Endothelial cell (in vitro differentiated cells): ENCODE data around the gene XRCC5. TPM values are rescaled to one million over a fixed set of nuclear protein-coding genes. Genes with fewer than 3 reads are reported as not detected.

Experiments
- DNase-seq: peaks from one replicate; pipeline ENCODE4 v3.0.0; 2021; ENCODE audit warnings: low spot score
- H3K27ac Mint-ChIP-seq: one replicate; pipeline ENCODE4 v1.8.0; 2021; ENCODE audit warnings: mixed read lengths, inconsistent platforms; ENCODE audit not compliant: unreplicated experiment
- H3K27me3 Mint-ChIP-seq: one replicate; pipeline ENCODE4 v1.8.0; 2021; ENCODE audit warnings: mild to moderate bottlenecking, moderate library complexity, mixed read lengths, inconsistent platforms; ENCODE audit not compliant: unreplicated experiment
- H3K36me3 Mint-ChIP-seq: one replicate; pipeline ENCODE4 v1.8.0; 2021; ENCODE audit warnings: mild to moderate bottlenecking, low read depth, mixed read lengths, inconsistent platforms; ENCODE audit not compliant: unreplicated experiment
- H3K4me1 Mint-ChIP-seq: one replicate; pipeline ENCODE4 v1.8.0; 2021; ENCODE audit warnings: mild to moderate bottlenecking, mixed read lengths, inconsistent platforms; ENCODE audit not compliant: unreplicated experiment
- H3K4me3 Mint-ChIP-seq: one replicate; pipeline ENCODE4 v1.8.0; 2021; ENCODE audit warnings: mild to moderate bottlenecking, mixed read lengths, inconsistent platforms; ENCODE audit not compliant: unreplicated experiment
- H3K9me3 Mint-ChIP-seq: one replicate; pipeline ENCODE4 v1.8.0; 2021; ENCODE audit warnings: mixed read lengths, inconsistent platforms; ENCODE audit not compliant: unreplicated experiment
- total RNA-seq: library from RNA; stranded (reverse); fragmentation: NEBNext Ultra II Directional; extraction: Animal tissue kit (Norgen Biotek cat#: 25700); gene quantifications from one replicate; pipeline ENCODE4 v1.2.1, GENCODE V29; 2021; ENCODE audit not compliant: unreplicated experiment
- TF ChIP-seq, protein P1 (sequence below): fragments of 200-600 bp; sonication (generic); IDR thresholded peaks from one replicate; pipeline ENCODE4 v1.5.0; 2021; ENCODE audit warnings: antibody characterized with exemption; ENCODE audit not compliant: unreplicated experiment

Gene XRCC5
- total RNA-seq, 1 donor from 2014 or later = 365 TPM

DNA sequence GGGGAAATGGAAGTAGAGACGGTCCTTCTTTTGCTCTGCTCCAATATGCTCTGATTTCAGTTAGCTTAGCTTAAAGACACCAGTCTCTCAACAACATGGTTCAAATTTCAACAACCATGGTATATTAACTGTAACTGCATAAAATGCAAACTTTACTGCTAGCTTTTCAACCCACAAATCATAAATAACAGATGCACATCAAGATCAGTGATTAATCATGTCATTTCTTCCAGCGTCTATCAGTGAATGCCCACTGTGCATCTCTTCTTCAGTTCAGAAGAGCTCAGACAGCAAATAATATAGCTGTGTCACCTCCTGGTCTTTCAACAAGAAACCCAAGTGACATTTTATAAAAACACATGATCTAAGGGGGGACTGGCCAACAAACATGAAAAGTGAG, 40.1 kb upstream of the XRCC5 start:
- Mint-ChIP-seq H3K9me3 (no peaks in the 10 kb centered on the region), H3K4me1 (no peaks in the 10 kb centered on the region), H3K4me3 (no peak overlapping the region), H3K36me3 (no peaks in the 10 kb centered on the region), H3K27ac (no peak overlapping the region), H3K27me3 (no peaks in the 10 kb centered on the region)
- no peak for DNase-seq
- TF ChIP-seq, protein P1, sequence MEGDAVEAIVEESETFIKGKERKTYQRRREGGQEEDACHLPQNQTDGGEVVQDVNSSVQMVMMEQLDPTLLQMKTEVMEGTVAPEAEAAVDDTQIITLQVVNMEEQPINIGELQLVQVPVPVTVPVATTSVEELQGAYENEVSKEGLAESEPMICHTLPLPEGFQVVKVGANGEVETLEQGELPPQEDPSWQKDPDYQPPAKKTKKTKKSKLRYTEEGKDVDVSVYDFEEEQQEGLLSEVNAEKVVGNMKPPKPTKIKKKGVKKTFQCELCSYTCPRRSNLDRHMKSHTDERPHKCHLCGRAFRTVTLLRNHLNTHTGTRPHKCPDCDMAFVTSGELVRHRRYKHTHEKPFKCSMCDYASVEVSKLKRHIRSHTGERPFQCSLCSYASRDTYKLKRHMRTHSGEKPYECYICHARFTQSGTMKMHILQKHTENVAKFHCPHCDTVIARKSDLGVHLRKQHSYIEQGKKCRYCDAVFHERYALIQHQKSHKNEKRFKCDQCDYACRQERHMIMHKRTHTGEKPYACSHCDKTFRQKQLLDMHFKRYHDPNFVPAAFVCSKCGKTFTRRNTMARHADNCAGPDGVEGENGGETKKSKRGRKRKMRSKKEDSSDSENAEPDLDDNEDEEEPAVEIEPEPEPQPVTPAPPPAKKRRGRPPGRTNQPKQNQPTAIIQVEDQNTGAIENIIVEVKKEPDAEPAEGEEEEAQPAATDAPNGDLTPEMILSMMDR = no peak

DNA sequence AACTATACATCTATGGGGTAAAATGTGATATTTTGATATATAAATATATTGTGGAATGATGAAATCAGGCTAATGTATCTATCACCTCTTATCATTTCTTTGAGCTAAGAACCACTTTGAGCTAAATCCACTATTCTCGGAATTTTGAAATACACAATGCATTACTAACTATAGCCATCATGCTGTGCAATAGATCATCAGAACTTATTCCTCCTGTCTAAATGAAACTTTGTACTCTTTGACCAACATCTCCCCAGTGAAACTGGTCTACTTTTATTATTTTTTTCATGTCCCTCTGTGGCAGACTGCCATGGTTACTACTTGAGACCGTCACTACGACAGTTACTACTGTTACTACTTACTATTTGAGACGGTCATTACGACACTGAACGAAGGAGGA, 39.0 kb upstream of the XRCC5 start:
- no peaks in the 10 kb centered on the region for H3K36me3 Mint-ChIP-seq
- H3K27me3 Mint-ChIP-seq = no peaks in the 10 kb centered on the region
- no peak overlapping the region for H3K4me3 Mint-ChIP-seq
- TF ChIP-seq, protein P1 = no peak
- H3K4me1 Mint-ChIP-seq = no peaks in the 10 kb centered on the region
- no peak overlapping the region for H3K27ac Mint-ChIP-seq
- DNase-seq = no peak
- H3K9me3 Mint-ChIP-seq = no peaks in the 10 kb centered on the region

DNA sequence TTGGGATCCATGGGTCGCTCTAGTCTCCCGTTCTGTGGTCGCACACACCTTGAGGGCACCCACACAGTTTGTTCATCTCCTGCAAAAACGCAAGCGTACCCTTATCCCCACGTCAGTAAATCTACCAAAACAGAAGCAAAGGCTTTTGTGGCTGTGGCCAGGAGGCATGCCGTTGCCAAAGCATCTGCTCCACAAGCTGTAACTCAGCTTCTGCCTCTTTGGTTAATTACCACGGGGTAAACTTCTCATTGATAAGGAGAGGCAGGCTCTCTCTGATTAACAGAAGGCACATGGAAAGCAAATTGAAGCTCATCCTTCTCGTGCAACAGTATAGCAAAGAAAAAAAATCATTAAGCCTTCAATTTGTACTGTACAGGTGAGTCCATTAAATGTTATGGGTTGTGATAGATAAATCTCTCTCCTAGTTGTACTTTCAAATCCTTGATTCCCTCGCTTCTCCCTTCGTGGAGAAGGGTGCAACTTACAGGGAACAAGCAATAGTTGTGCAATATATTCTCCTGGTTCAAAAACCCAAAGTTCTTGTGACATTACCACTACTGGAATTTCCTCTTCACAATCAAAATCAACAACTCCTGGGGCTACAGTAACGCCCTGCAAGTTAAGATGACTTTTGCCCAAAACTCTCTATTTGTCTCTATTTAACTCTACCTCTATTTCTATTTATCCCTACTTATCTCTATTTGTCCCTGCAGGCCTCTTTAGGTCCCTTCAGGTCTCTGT, 37.9 kb upstream of the XRCC5 start:
- Mint-ChIP-seq H3K27me3 (no peaks in the 10 kb centered on the region), H3K27ac (no peak overlapping the region), H3K4me3 (no peak overlapping the region), H3K4me1 (peaks cover 8% of the 10 kb centered on the region), H3K36me3 (no peaks in the 10 kb centered on the region), H3K9me3 (no peaks in the 10 kb centered on the region)
- DNase-seq = no peak
- TF ChIP-seq, protein P1 = no peak

DNA sequence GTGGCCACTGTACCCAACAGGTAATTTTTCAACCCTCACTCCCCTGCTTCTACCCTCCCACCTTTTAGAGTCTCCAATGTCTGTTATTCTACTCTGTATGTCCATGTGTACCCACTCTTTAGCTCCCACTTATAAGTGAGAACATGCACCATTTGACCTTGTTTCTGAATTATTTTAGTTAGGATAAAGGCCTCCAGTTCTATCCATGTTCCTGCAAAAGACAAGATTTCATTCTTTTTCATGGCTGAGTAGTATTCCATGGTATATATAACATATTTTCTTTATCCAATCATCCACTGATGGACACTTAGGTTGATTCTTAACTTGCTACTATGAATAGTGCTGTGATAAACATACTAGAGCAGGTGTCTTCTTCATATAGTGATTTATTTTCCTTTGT, 36.7 kb upstream of the XRCC5 start:
- Mint-ChIP-seq H3K4me1 (peaks cover 9% of the 10 kb centered on the region), H3K9me3 (no peaks in the 10 kb centered on the region), H3K27me3 (no peaks in the 10 kb centered on the region), H3K4me3 (no peak overlapping the region), H3K36me3 (no peaks in the 10 kb centered on the region), H3K27ac (no peak overlapping the region)
- TF ChIP-seq, protein P1 = no peak
- DNase-seq = no peak

DNA sequence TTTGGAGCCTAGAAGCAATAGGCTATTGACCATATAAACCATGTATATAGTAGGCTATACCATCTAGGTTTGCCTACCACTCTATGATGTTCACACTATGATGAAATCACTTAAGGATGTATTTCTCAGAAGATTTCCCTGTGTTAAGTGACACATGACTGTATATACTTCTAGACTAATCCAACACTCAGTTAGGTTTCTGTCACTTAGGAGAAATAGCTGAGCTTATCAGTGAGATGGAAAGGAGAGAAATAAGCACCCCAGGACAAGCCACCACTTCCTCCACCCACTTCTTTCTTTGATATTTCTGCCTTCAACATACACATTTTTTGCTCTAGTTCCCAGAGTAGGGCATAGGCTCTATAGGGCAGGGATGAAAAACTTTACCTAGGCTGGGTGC, 35.4 kb upstream of the XRCC5 start:
- TF ChIP-seq, protein P1 = no peak
- H3K4me1 Mint-ChIP-seq = peaks cover 9% of the 10 kb centered on the region
- no peaks in the 10 kb centered on the region for H3K27me3 Mint-ChIP-seq
- H3K4me3 Mint-ChIP-seq = no peak overlapping the region
- no peak for DNase-seq
- no peak overlapping the region for H3K27ac Mint-ChIP-seq
- no peaks in the 10 kb centered on the region for H3K36me3 Mint-ChIP-seq
- no peaks in the 10 kb centered on the region for H3K9me3 Mint-ChIP-seq
